Liver (tissue), 3 donors: ENCODE data around the gene ERC2.

Source experiments
- EGR1 ChIP-seq, 2 donors: IDR thresholded peaks; 2 replicates each; pipeline ENCODE4 v1.6.1; 2016 to 2018; ENCODE audit warnings: antibody characterized with exemption in 2 of 2, low read depth in 2 of 2
- GABPA ChIP-seq, 2 donors: IDR thresholded peaks in 1 of 2; conservative IDR thresholded peaks in 1 of 2; 2 replicates each; pipeline ENCODE4 v1.6.1; 2016; ENCODE audit warnings: antibody characterized with exemption in 2 of 2, mild to moderate bottlenecking in 1 of 2, moderate library complexity in 1 of 2
- RXRA ChIP-seq, 2 donors: IDR thresholded peaks; 2 replicates each; pipeline ENCODE4 v1.6.1; 2017 to 2018; ENCODE audit warnings: antibody characterized with exemption in 2 of 2, mild to moderate bottlenecking in 1 of 2
- SP1 ChIP-seq: IDR thresholded peaks from 2 replicates; pipeline ENCODE4 v1.6.1; 2018; ENCODE audit warnings: antibody characterized with exemption, mild to moderate bottlenecking
- TAF1 ChIP-seq: conservative IDR thresholded peaks from 2 replicates; pipeline ENCODE4 v1.6.1; 2016; ENCODE audit warnings: antibody characterized with exemption, mild to moderate bottlenecking
- YY1 ChIP-seq: IDR thresholded peaks from 2 replicates; pipeline ENCODE4 v1.6.1; 2016; ENCODE audit warnings: antibody characterized with exemption, mild to moderate bottlenecking
- TF ChIP-seq, protein P1 (sequence below): fragments of 150-350 bp; IDR thresholded peaks from 2 replicates; pipeline ENCODE4 v1.5.1; 2017; ENCODE audit warnings: improper control_type of control experiment, low read depth, low read length; ENCODE audit not compliant: missing input control
- donor health status: healthy.
- donor health status: healthy.

GRCh38 chr3:55937301-55937700 lies 531.0 kb downstream of the ERC2 start:
- TF ChIP-seq RXRA (IDR thresholded peaks at IDR 0.05) (no peak), YY1 (no peak), TAF1 (no peak), EGR1 (IDR thresholded peaks at IDR 0.05; ENCODE audit: low read depth in 2 of 2) (no peak), SP1 (no peak), GABPA (IDR thresholded peaks at IDR 0.05 in 1 of 2, conservative IDR thresholded peaks at IDR 0.05 in 1 of 2) (no peak)
- TF ChIP-seq, protein P1, sequence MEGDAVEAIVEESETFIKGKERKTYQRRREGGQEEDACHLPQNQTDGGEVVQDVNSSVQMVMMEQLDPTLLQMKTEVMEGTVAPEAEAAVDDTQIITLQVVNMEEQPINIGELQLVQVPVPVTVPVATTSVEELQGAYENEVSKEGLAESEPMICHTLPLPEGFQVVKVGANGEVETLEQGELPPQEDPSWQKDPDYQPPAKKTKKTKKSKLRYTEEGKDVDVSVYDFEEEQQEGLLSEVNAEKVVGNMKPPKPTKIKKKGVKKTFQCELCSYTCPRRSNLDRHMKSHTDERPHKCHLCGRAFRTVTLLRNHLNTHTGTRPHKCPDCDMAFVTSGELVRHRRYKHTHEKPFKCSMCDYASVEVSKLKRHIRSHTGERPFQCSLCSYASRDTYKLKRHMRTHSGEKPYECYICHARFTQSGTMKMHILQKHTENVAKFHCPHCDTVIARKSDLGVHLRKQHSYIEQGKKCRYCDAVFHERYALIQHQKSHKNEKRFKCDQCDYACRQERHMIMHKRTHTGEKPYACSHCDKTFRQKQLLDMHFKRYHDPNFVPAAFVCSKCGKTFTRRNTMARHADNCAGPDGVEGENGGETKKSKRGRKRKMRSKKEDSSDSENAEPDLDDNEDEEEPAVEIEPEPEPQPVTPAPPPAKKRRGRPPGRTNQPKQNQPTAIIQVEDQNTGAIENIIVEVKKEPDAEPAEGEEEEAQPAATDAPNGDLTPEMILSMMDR, result no peak
